A673 (cell line): ENCODE results near the gene ADAMTS19.

Experiments used
- EZH2 ChIP-seq: fragments of 200-600 bp; sonication (generic); IDR thresholded peaks from 2 replicates; pipeline ENCODE4 v1.6.1; 2017; ENCODE audit warnings: borderline replicate concordance, low read depth, mild to moderate bottlenecking, mixed read lengths, antibody characterized with exemption, low read length; ENCODE audit not compliant: poor library complexity, severe bottlenecking
- TF ChIP-seq, protein P1 (sequence below): fragments of 300-800, 200-600 bp; sonication (generic); conservative IDR thresholded peaks from 2 replicates; pipeline ENCODE4 v1.5.1; 2017; ENCODE audit warnings: low read depth, mild to moderate bottlenecking, antibody characterized with exemption, low read length, moderate library complexity, mixed read lengths

DNA sequence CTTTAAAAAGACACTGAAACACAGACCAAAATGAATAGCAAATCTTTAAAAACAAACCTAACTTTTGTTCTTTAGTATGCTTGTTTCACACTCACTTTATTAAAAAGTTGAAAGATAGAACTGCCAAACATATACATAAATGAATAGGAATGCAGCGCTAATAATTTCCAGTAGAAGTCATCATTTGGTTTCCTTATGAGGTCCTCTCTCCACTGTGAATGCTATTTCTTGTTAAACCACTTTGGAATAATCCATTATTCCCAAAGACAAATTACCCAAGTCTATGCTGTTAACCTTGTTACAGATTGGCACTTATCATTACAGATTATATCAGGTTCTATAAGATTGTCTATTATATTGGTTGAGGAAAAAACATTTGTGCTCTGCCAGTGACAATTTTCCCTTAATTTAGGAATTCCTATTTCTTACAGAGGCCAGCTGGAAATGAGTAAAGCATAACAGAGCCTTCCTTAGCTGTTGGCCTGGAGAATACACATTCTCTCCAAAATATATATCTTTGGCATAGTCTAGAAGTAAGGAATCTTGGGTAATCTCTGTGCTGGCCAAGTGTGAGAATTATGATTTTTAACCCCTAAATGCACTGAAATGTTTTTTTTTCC lies 258.5 kb downstream of the ADAMTS19 start:
- TF ChIP-seq, protein P1, sequence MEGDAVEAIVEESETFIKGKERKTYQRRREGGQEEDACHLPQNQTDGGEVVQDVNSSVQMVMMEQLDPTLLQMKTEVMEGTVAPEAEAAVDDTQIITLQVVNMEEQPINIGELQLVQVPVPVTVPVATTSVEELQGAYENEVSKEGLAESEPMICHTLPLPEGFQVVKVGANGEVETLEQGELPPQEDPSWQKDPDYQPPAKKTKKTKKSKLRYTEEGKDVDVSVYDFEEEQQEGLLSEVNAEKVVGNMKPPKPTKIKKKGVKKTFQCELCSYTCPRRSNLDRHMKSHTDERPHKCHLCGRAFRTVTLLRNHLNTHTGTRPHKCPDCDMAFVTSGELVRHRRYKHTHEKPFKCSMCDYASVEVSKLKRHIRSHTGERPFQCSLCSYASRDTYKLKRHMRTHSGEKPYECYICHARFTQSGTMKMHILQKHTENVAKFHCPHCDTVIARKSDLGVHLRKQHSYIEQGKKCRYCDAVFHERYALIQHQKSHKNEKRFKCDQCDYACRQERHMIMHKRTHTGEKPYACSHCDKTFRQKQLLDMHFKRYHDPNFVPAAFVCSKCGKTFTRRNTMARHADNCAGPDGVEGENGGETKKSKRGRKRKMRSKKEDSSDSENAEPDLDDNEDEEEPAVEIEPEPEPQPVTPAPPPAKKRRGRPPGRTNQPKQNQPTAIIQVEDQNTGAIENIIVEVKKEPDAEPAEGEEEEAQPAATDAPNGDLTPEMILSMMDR: no peak
- TF ChIP-seq EZH2: no peak
